Measurements from ENCODE around the gene GALM.

DNA sequence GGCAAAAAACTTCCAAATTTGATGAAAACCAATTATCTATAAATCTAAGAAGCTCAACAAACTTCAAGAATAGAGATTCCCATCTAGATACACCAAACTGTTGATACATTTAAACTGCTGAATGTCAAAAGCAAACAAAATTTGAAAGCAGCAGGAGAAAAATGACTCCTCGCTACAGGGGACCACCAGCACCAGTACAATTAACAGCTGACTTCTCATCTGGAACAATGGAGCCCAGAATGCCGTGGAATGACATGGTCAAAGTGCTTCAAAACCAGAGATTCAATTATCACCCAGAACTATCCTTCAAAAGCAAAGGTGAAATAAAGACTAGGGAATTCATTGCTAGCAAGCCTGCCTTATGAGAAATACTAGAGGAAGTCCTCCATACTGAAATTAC is 73.6 kb downstream of the GALM start:
- TF ChIP-seq, protein P1, sequence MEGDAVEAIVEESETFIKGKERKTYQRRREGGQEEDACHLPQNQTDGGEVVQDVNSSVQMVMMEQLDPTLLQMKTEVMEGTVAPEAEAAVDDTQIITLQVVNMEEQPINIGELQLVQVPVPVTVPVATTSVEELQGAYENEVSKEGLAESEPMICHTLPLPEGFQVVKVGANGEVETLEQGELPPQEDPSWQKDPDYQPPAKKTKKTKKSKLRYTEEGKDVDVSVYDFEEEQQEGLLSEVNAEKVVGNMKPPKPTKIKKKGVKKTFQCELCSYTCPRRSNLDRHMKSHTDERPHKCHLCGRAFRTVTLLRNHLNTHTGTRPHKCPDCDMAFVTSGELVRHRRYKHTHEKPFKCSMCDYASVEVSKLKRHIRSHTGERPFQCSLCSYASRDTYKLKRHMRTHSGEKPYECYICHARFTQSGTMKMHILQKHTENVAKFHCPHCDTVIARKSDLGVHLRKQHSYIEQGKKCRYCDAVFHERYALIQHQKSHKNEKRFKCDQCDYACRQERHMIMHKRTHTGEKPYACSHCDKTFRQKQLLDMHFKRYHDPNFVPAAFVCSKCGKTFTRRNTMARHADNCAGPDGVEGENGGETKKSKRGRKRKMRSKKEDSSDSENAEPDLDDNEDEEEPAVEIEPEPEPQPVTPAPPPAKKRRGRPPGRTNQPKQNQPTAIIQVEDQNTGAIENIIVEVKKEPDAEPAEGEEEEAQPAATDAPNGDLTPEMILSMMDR (IDR thresholded peaks at IDR 0.05; ENCODE audit: low read length): no peak
- no peak for TF ChIP-seq EZH2 (IDR thresholded peaks at IDR 0.05; ENCODE audit: borderline replicate concordance, low read length)
